H1 (cell line): ENCODE results near the gene TRIM15. TPM values are rescaled to one million over a fixed set of nuclear protein-coding genes. Genes with fewer than 3 reads are reported as not detected.

Experiments used
- CTCF ChIA-PET: fragments of 300-600 bp; sonication (Branson Sonifier 250); formaldehyde crosslinking; loops from one replicate; lab custom pipeline; 2021; ENCODE audit not compliant: partially characterized antibody; lab: Charles Lee
- POLR2A ChIA-PET: fragments of 300-600 bp; sonication (Branson Sonifier 250); formaldehyde crosslinking; loops from one replicate; lab custom pipeline; 2021; ENCODE audit warnings: inconsistent platforms; ENCODE audit not compliant: partially characterized antibody; lab: Charles Lee
- DNase-seq, 2 experiments: peaks; one replicate each; pipeline versions ENCODE4 v3.0.0 to v3.0.0-alpha.2; 2010 to 2022; ENCODE audit warnings: low spot score in 2 of 2, low read depth in 1 of 2, mixed read lengths in 1 of 2
- FAIRE-seq: peaks from 2 replicates; lab custom pipeline; 2011; peaks lifted over from hg19 to GRCh38; lab: Jason Lieb, UNC
- H2AFZ ChIP-seq: 2 replicates; pipeline ENCODE4 v1.8.1; 2012; ENCODE audit warnings: low read length, inconsistent platforms
- H2AK5ac ChIP-seq: 2 replicates; pipeline ENCODE4 v1.6.1; 2013; ENCODE audit warnings: low read depth, low read length
- H2BK120ac ChIP-seq: replicated peaks from 2 replicates; pipeline ENCODE3; 2013; ENCODE audit warnings: low read depth, low read length, inconsistent platforms
- H2BK12ac ChIP-seq: 2 replicates; pipeline ENCODE4 v1.6.1; 2013; ENCODE audit warnings: low read depth, low read length
- H2BK15ac ChIP-seq: 2 replicates; pipeline ENCODE4 v1.6.1; 2013; ENCODE audit warnings: low read length
- H2BK20ac ChIP-seq: 2 replicates; pipeline ENCODE4 v1.6.1; 2013; ENCODE audit warnings: low read length
- H2BK5ac ChIP-seq: 2 replicates; pipeline ENCODE4 v1.6.1; 2013; ENCODE audit warnings: low read depth, low read length
- H3K14ac ChIP-seq: 2 replicates; pipeline ENCODE4 v1.6.1; 2013; ENCODE audit warnings: inconsistent platforms; ENCODE audit not compliant: insufficient read length
- H3K18ac ChIP-seq: 2 replicates; pipeline ENCODE4 v1.6.1; 2013; ENCODE audit warnings: low read length; ENCODE audit errors: extremely low read depth
- H3K23ac ChIP-seq: 2 replicates; pipeline ENCODE4 v1.6.1; 2013; ENCODE audit warnings: inconsistent platforms; ENCODE audit not compliant: insufficient read length
- H3K23me2 ChIP-seq: 2 replicates; pipeline ENCODE4 v1.6.1; 2013; ENCODE audit warnings: low read depth, low read length
- H3K27ac ChIP-seq: 2 replicates; pipeline ENCODE4 v1.6.1; 2011; ENCODE audit warnings: low read depth, low read length, inconsistent platforms
- H3K27me3 ChIP-seq, 4 experiments: replicated peaks in 1 of 4; 1 replicate in 1 of 4; 2 replicates in 3 of 4; pipeline versions ENCODE4 v1.6.1 to v1.8.1; 2011 to 2013; ENCODE audit warnings: low read length in 3 of 4, mild to moderate bottlenecking in 3 of 4, inconsistent platforms in 2 of 4, mixed read lengths in 2 of 4, moderate library complexity in 1 of 4; ENCODE audit not compliant: control insufficient read depth in 3 of 4, insufficient read depth in 3 of 4; ENCODE audit errors: extremely low read depth in 1 of 4
- H3K36me3 ChIP-seq, 4 experiments: 2 replicates each; pipeline versions ENCODE4 v1.6.1 to v1.8.1; 2011 to 2013; ENCODE audit warnings: mild to moderate bottlenecking in 4 of 4, low read length in 3 of 4, moderate library complexity in 2 of 4, control low read depth in 1 of 4, inconsistent platforms in 1 of 4; ENCODE audit not compliant: insufficient read depth in 4 of 4, control insufficient read depth in 2 of 4
- H3K4ac ChIP-seq: replicated peaks from 2 replicates; pipeline ENCODE3; 2013; ENCODE audit warnings: low read length, low read depth, mixed read lengths, inconsistent platforms; ENCODE audit not compliant: insufficient read length
- H3K4me1 ChIP-seq, 4 experiments: replicated peaks in 1 of 4; 1 replicate in 1 of 4; 2 replicates in 3 of 4; pipeline versions ENCODE4 v1.6.1 to v1.8.1; 2011 to 2013; ENCODE audit warnings: low read length in 3 of 4, inconsistent platforms in 2 of 4, mixed read lengths in 1 of 4; ENCODE audit not compliant: insufficient read depth in 4 of 4, control insufficient read depth in 3 of 4
- H3K4me2 ChIP-seq, 2 experiments: 2 replicates each; pipeline versions ENCODE4 v1.6.1 to v1.8.1; 2011 to 2013; ENCODE audit warnings: low read depth in 2 of 2, low read length in 2 of 2, control low read depth in 1 of 2, inconsistent platforms in 1 of 2, mild to moderate bottlenecking in 1 of 2; ENCODE audit not compliant: insufficient read depth in 1 of 2
- H3K4me3 ChIP-seq, 4 experiments: fragments of 200-600, 300-600 bp in 1 of 4; sonication (generic), shearing (Covaris generic), sonication (Bioruptor Twin) in 1 of 4; 2 replicates each; pipeline versions ENCODE4 v1.5.1 to v1.8.1; 2011 to 2016; ENCODE audit warnings: low read length in 4 of 4, low read depth in 3 of 4, control low read depth in 2 of 4, inconsistent platforms in 2 of 4, mild to moderate bottlenecking in 2 of 4, mixed read lengths in 1 of 4, moderate library complexity in 1 of 4; ENCODE audit not compliant: insufficient read depth in 2 of 4; ENCODE audit errors: extremely low read depth in 1 of 4
- H3K56ac ChIP-seq: replicated peaks from 2 replicates; pipeline ENCODE3; 2013; ENCODE audit warnings: low read depth, mild to moderate bottlenecking, mixed read lengths, low read length, inconsistent platforms; ENCODE audit not compliant: insufficient read length
- H3K79me1 ChIP-seq: 2 replicates; pipeline ENCODE4 v1.6.1; 2013; ENCODE audit warnings: low read depth, low read length, control low read depth
- H3K79me2 ChIP-seq, 2 experiments: 2 replicates each; pipeline versions ENCODE4 v1.6.1 to v1.8.1; 2012 to 2013; ENCODE audit warnings: low read length in 2 of 2, mild to moderate bottlenecking in 2 of 2, inconsistent platforms in 1 of 2; ENCODE audit not compliant: insufficient read depth in 2 of 2, control insufficient read depth in 1 of 2
- H3K9ac ChIP-seq, 4 experiments: replicated peaks in 1 of 4; 1 replicate in 1 of 4; 2 replicates in 3 of 4; pipeline versions ENCODE4 v1.6.1 to v1.8.1; 2011 to 2013; ENCODE audit warnings: low read depth in 3 of 4, low read length in 3 of 4, control low read depth in 2 of 4, mild to moderate bottlenecking in 2 of 4, moderate library complexity in 2 of 4, inconsistent platforms in 1 of 4; ENCODE audit errors: extremely low read depth in 1 of 4
- H3K9me3 ChIP-seq, 2 experiments: 2 replicates each; pipeline versions ENCODE4 v1.6.1 to v1.8.1; 2012 to 2013; ENCODE audit warnings: mild to moderate bottlenecking in 2 of 2, moderate library complexity in 2 of 2, control low read depth in 1 of 2, inconsistent platforms in 1 of 2, low read depth in 1 of 2, low read length in 1 of 2, mixed read lengths in 1 of 2; ENCODE audit not compliant: insufficient read depth in 2 of 2
- H4K20me1 ChIP-seq, 2 experiments: replicated peaks in 1 of 2; 2 replicates each; pipeline versions ENCODE3 to v1.8.1; 2011 to 2013; ENCODE audit warnings: inconsistent platforms in 2 of 2, low read length in 2 of 2, mild to moderate bottlenecking in 1 of 2; ENCODE audit not compliant: insufficient read depth in 2 of 2, control insufficient read depth in 1 of 2
- H4K5ac ChIP-seq: 2 replicates; pipeline ENCODE4 v1.6.1; 2013; ENCODE audit warnings: low read length, low read depth, mixed read lengths, inconsistent platforms; ENCODE audit not compliant: insufficient read length
- H4K8ac ChIP-seq: 2 replicates; pipeline ENCODE4 v1.8.0; 2013; ENCODE audit warnings: mild to moderate bottlenecking, moderate library complexity, low read length, inconsistent platforms; ENCODE audit not compliant: insufficient read depth; ENCODE audit errors: extremely low read depth
- H4K91ac ChIP-seq: replicated peaks from 2 replicates; pipeline ENCODE3; 2013; ENCODE audit warnings: low read length, mixed read lengths, inconsistent platforms; ENCODE audit not compliant: insufficient read length
- CHD1 ChIP-seq: IDR thresholded peaks from 2 replicates; pipeline ENCODE4 v1.6.1; 2012; ENCODE audit warnings: low read depth, low read length, improper control_type of control experiment
- CREB1 ChIP-seq: IDR thresholded peaks from 2 replicates; pipeline ENCODE4 v1.6.1; 2012; ENCODE audit warnings: inconsistent platforms
- EP300 ChIP-seq, 2 experiments: IDR thresholded peaks; 1 replicate in 1 of 2; 2 replicates in 1 of 2; pipeline ENCODE4 v1.6.1; 2011 to 2012; ENCODE audit warnings: low read depth in 2 of 2, low read length in 2 of 2, mild to moderate bottlenecking in 2 of 2, borderline replicate concordance in 1 of 2, inconsistent platforms in 1 of 2, moderate library complexity in 1 of 2
- NRF1 ChIP-seq: IDR thresholded peaks from 2 replicates; pipeline ENCODE4 v1.6.1; 2011; ENCODE audit warnings: mild to moderate bottlenecking, low read depth, low read length, improper control_type of control experiment
- POLR2AphosphoS5 ChIP-seq: IDR thresholded peaks from 2 replicates; pipeline ENCODE4 v1.6.1; 2011; ENCODE audit warnings: low read depth, low read length
- RAD21 ChIP-seq, 2 experiments: IDR thresholded peaks in 1 of 2; conservative IDR thresholded peaks in 1 of 2; 2 replicates each; pipeline ENCODE4 v1.6.1; 2011; ENCODE audit warnings: low read depth in 2 of 2, low read length in 2 of 2, improper control_type of control experiment in 1 of 2, inconsistent platforms in 1 of 2, mild to moderate bottlenecking in 1 of 2, moderate library complexity in 1 of 2
- SAP30 ChIP-seq: fragments of 300-600 bp; sonication (generic); IDR thresholded peaks from 2 replicates; pipeline ENCODE4 v1.7.1; 2012; ENCODE audit warnings: low read length, moderate library complexity, mild to moderate bottlenecking, inconsistent platforms; ENCODE audit not compliant: insufficient read depth, insufficient replicate concordance
- WGBS, 2 experiments: shearing (Covaris generic) in 1 of 2; methylation state at CpG; one replicate each; pipeline versions ENCODE4 v1.1.6 to v1.1.7; 2013 to 2015; ENCODE audit warnings: low lambda C conversion rate in 2 of 2, mixed read lengths in 2 of 2, inconsistent platforms in 1 of 2, low coverage in 1 of 2, missing lambda C conversion rate in 1 of 2; ENCODE audit not compliant: insufficient replicate concordance in 2 of 2, insufficient coverage in 1 of 2, insufficient read length in 1 of 2; ENCODE audit errors: extremely low coverage in 1 of 2, missing lambda C conversion rate in 1 of 2; 5-methylcytosine and 5-hydroxymethylcytosine counted together
- polyA plus RNA-seq, 7 experiments: library from polyadenylated mRNA; depleted of rRNA in 3 of 7; stranded (reverse) in 5 of 7; unstranded in 2 of 7; fragments of >200 nt in 5 of 7; fragments of 200-250 nt in 2 of 7; gene quantifications; 1 replicate in 5 of 7; 2 replicates in 1 of 7; 4 replicates in 1 of 7; pipeline versions ENCODE4 v1.2.1 to v1.2.3, GENCODE V29; 2011 to 2013; ENCODE audit warnings: missing spikeins in 2 of 7, mixed read lengths in 2 of 7
- total RNA-seq: library from RNA; stranded (reverse); fragmentation: NEBNext Ultra II Directional; extraction: Animal tissue kit (Norgen Biotek cat#: 25700); gene quantifications from 2 replicates; pipeline ENCODE4 v1.2.1, GENCODE V29; 2021

Gene TRIM15
- total and polyA plus RNA-seq, 2 of the 8 experiments (the other 6 are each of a cell fraction or from before 2014, with no cell fraction given), result 0.18 to 0.48 TPM

- TF ChIP-seq POLR2AphosphoS5, result no peak
- TF ChIP-seq NRF1, result no peak
- TF ChIP-seq CREB1, result no peak
- TF ChIP-seq RAD21 (IDR thresholded peaks at IDR 0.05 in 1 of 2, conservative IDR thresholded peaks at IDR 0.05 in 1 of 2; ENCODE audit: low read depth in 2 of 2, low read length in 2 of 2), result no peak
- no peak for TF ChIP-seq EP300 (IDR thresholded peaks at IDR 0.05; ENCODE audit: borderline replicate concordance in 1 of 2, low read depth in 2 of 2, low read length in 2 of 2)
- TF ChIP-seq CHD1, result no peak
- TF ChIP-seq SAP30, result no peak
- no peaks in the 10 kb centered on the region for H4K20me1 ChIP-seq
- no peaks in the 10 kb centered on the region for H3K9me3 ChIP-seq
- H4K5ac ChIP-seq, result no peak overlapping the region
- no peak overlapping the region for H4K91ac ChIP-seq
- no peak overlapping the region for H3K4me3 ChIP-seq
- H2BK5ac ChIP-seq, result no peak overlapping the region
- DNase-seq (no peak), FAIRE-seq (no peak)
- no peaks in the 10 kb centered on the region for H3K36me3 ChIP-seq
- H3K4me1 ChIP-seq, result peaks cover 0 to 3% (median 0%) of the 10 kb centered on the region in 4 experiments; a peak in 2 of 7 replicates
- H3K14ac ChIP-seq, result no peak overlapping the region
- CTCF ChIA-PET, result interaction anchor here (0.6 to 6.9 kb wide), 2 partner anchors 10 to 19 kb away, joined by 3 to 50 read pairs; no protein-coding TSS in a partner anchor
- H2BK15ac ChIP-seq, result no peak overlapping the region
- H3K27me3 ChIP-seq, result peaks cover 0 to 2% (median 0%) of the 10 kb centered on the region in 4 experiments; a peak in 3 of 7 replicates
- no peak overlapping the region for H3K23ac ChIP-seq
- no peak overlapping the region for H3K4me2 ChIP-seq
- 89% methylated on average over 10 of the region's 10 CpGs; no CpG with 5 or more reads in 1 of the 2 experiments for WGBS, 2 experiments
- no peak overlapping the region for H2BK120ac ChIP-seq
- no peak overlapping the region for H4K8ac ChIP-seq
- H3K79me2 ChIP-seq, result no peaks in the 10 kb centered on the region
- H3K9ac ChIP-seq, result no peak overlapping the region
- H3K56ac ChIP-seq, result no peak overlapping the region
- no peak overlapping the region for H2AFZ ChIP-seq
- H2AK5ac ChIP-seq, result no peak overlapping the region
- no peak overlapping the region for H2BK12ac ChIP-seq
- no peak overlapping the region for H3K27ac ChIP-seq
- H2BK20ac ChIP-seq, result no peak overlapping the region
- no peaks in the 10 kb centered on the region for H3K79me1 ChIP-seq
- H3K18ac ChIP-seq, result no peak overlapping the region
- H3K4ac ChIP-seq, result no peak overlapping the region
- H3K23me2 ChIP-seq, result peaks cover 2% of the 10 kb centered on the region; the same call in 1 of the 2 replicates
- POLR2A ChIA-PET, result no interaction called here
Measured at GRCh38 chr6:30150671-30151395, 12.5 kb upstream of the TRIM15 start.
